ENCODE measurements around the gene PRR3.

PRR3 gene

GRCh38 chr6:30554962-30555815 lies 1.9 kb upstream of the PRR3 start:
- peak overlapping the region; percentile 98 for H3K4me3 Mint-ChIP-seq
- H3K36me3 Mint-ChIP-seq (ENCODE audit: low read depth) = peaks cover 68% of the 10 kb centered on the region
- peak overlapping the region; percentile 99 for H3K27ac Mint-ChIP-seq
- H3K9me3 Mint-ChIP-seq = no peaks in the 10 kb centered on the region
- peaks cover 52% of the 10 kb centered on the region for H3K4me1 Mint-ChIP-seq (ENCODE audit: low read depth)
- H3K27me3 Mint-ChIP-seq = no peaks in the 10 kb centered on the region

- Mint-ChIP-seq H3K36me3 (ENCODE audit: low read depth) (peaks cover 67% of the 10 kb centered on the region), H3K27me3 (no peaks in the 10 kb centered on the region), H3K4me1 (ENCODE audit: low read depth) (peaks cover 53% of the 10 kb centered on the region), H3K27ac (peak overlapping the region; percentile 99), H3K4me3 (peak overlapping the region; percentile 98), H3K9me3 (no peaks in the 10 kb centered on the region)
Measured at GRCh38 chr6:30555816-30556065, 1.4 kb upstream of the PRR3 start.

- H3K9me3 Mint-ChIP-seq = no peaks in the 10 kb centered on the region
- peaks cover 53% of the 10 kb centered on the region for H3K4me1 Mint-ChIP-seq (ENCODE audit: low read depth)
- H3K27ac Mint-ChIP-seq = peak within 1 kb of the TSS; percentile 99
- no peaks in the 10 kb centered on the region for H3K27me3 Mint-ChIP-seq
- H3K4me3 Mint-ChIP-seq = peak within 1 kb of the TSS; percentile 98
- H3K36me3 Mint-ChIP-seq (ENCODE audit: low read depth) = peaks cover 63% of the 10 kb centered on the region
Measured at GRCh38 chr6:30556066-30556905, 809 bp upstream of the PRR3 start, which contains the start of gene GNL1. Gene GNL1 (minus strand): TSS chr6:30556489. CDS start chr6:30556203, 286 bp downstream.

- H3K4me3 Mint-ChIP-seq = peak overlapping the region; percentile 98
- peak overlapping the region; percentile 99 for H3K27ac Mint-ChIP-seq
- peaks cover 53% of the 10 kb centered on the region for H3K4me1 Mint-ChIP-seq (ENCODE audit: low read depth)
- no peaks in the 10 kb centered on the region for H3K27me3 Mint-ChIP-seq
- H3K9me3 Mint-ChIP-seq = no peaks in the 10 kb centered on the region
- H3K36me3 Mint-ChIP-seq (ENCODE audit: low read depth) = peaks cover 60% of the 10 kb centered on the region
Measured at GRCh38 chr6:30557683-30557981, 537 bp downstream of the PRR3 start.

GRCh38 chr6:30560930-30561329 lies 3.8 kb downstream of the PRR3 start:
- Mint-ChIP-seq H3K4me1 (ENCODE audit: low read depth) (peaks cover 36% of the 10 kb centered on the region), H3K27me3 (no peaks in the 10 kb centered on the region), H3K36me3 (ENCODE audit: low read depth) (peaks cover 59% of the 10 kb centered on the region), H3K4me3 (no peak overlapping the region), H3K9me3 (no peaks in the 10 kb centered on the region), H3K27ac (no peak overlapping the region)

- Mint-ChIP-seq H3K4me3 (no peak overlapping the region), H3K27me3 (no peaks in the 10 kb centered on the region), H3K4me1 (ENCODE audit: low read depth) (peaks cover 31% of the 10 kb centered on the region), H3K27ac (no peak overlapping the region), H3K9me3 (no peaks in the 10 kb centered on the region), H3K36me3 (ENCODE audit: low read depth) (peaks cover 56% of the 10 kb centered on the region)
Measured at GRCh38 chr6:30562470-30563425, 5.7 kb downstream of the PRR3 start.

- Mint-ChIP-seq H3K9me3 (no peaks in the 10 kb centered on the region), H3K4me1 (ENCODE audit: low read depth) (peaks cover 25% of the 10 kb centered on the region), H3K27ac (no peak overlapping the region), H3K4me3 (no peak overlapping the region), H3K36me3 (ENCODE audit: low read depth) (peaks cover 45% of the 10 kb centered on the region), H3K27me3 (no peaks in the 10 kb centered on the region)
Measured at GRCh38 chr6:30564114-30564513, 7.0 kb downstream of the PRR3 start.

- no peaks in the 10 kb centered on the region for H3K9me3 Mint-ChIP-seq
- no peak overlapping the region for H3K4me3 Mint-ChIP-seq
- peaks cover 30% of the 10 kb centered on the region for H3K36me3 Mint-ChIP-seq (ENCODE audit: low read depth)
- no peaks in the 10 kb centered on the region for H3K27me3 Mint-ChIP-seq
- peaks cover 30% of the 10 kb centered on the region for H3K4me1 Mint-ChIP-seq (ENCODE audit: low read depth)
- H3K27ac Mint-ChIP-seq = peak overlapping the region; percentile 32
Measured at GRCh38 chr6:30565772-30566171, 8.7 kb downstream of the PRR3 start.

- H3K4me1 Mint-ChIP-seq (ENCODE audit: low read depth) = peaks cover 53% of the 10 kb centered on the region
- peaks cover 28% of the 10 kb centered on the region for H3K36me3 Mint-ChIP-seq (ENCODE audit: low read depth)
- H3K4me3 Mint-ChIP-seq = no peak overlapping the region
- no peaks in the 10 kb centered on the region for H3K27me3 Mint-ChIP-seq
- no peaks in the 10 kb centered on the region for H3K9me3 Mint-ChIP-seq
- H3K27ac Mint-ChIP-seq = no peak overlapping the region
Measured at GRCh38 chr6:30568245-30568644, 11.2 kb downstream of the PRR3 start.

GRCh38 chr6:30570263-30570662 lies 13.2 kb downstream of the PRR3 start:
- no peaks in the 10 kb centered on the region for H3K9me3 Mint-ChIP-seq
- peak overlapping the region; percentile 98 for H3K4me3 Mint-ChIP-seq
- H3K4me1 Mint-ChIP-seq (ENCODE audit: low read depth) = peaks cover 69% of the 10 kb centered on the region
- peak overlapping the region; percentile 96 for H3K27ac Mint-ChIP-seq
- H3K36me3 Mint-ChIP-seq (ENCODE audit: low read depth) = peaks cover 28% of the 10 kb centered on the region
- no peaks in the 10 kb centered on the region for H3K27me3 Mint-ChIP-seq

GRCh38 chr6:30570740-30571074 lies 13.6 kb downstream of the PRR3 start:
- peaks cover 28% of the 10 kb centered on the region for H3K36me3 Mint-ChIP-seq (ENCODE audit: low read depth)
- H3K27me3 Mint-ChIP-seq = no peaks in the 10 kb centered on the region
- peak overlapping the region; percentile 98 for H3K4me3 Mint-ChIP-seq
- peak overlapping the region; percentile 96 for H3K27ac Mint-ChIP-seq
- H3K9me3 Mint-ChIP-seq = no peaks in the 10 kb centered on the region
- H3K4me1 Mint-ChIP-seq (ENCODE audit: low read depth) = peaks cover 69% of the 10 kb centered on the region

- Mint-ChIP-seq H3K4me3 (peak within 1 kb of the TSS; percentile 98), H3K9me3 (no peaks in the 10 kb centered on the region), H3K4me1 (ENCODE audit: low read depth) (peaks cover 69% of the 10 kb centered on the region), H3K27ac (peak within 1 kb of the TSS; percentile 96), H3K27me3 (no peaks in the 10 kb centered on the region), H3K36me3 (ENCODE audit: low read depth) (peaks cover 28% of the 10 kb centered on the region)
Measured at GRCh38 chr6:30571075-30571761, 14.1 kb downstream of the PRR3 start, which contains the start of gene ABCF1. Gene ABCF1 (plus strand): TSS chr6:30571442. CDS start chr6:30571488, 46 bp downstream.

- H3K27me3 Mint-ChIP-seq = no peaks in the 10 kb centered on the region
- peaks cover 74% of the 10 kb centered on the region for H3K4me1 Mint-ChIP-seq (ENCODE audit: low read depth)
- H3K36me3 Mint-ChIP-seq (ENCODE audit: low read depth) = peaks cover 33% of the 10 kb centered on the region
Measured at GRCh38 chr6:30571762-30572082, 14.6 kb downstream of the PRR3 start.

GRCh38 chr6:30572148-30572547 lies 15.1 kb downstream of the PRR3 start:
- H3K4me1 Mint-ChIP-seq (ENCODE audit: low read depth) = peaks cover 77% of the 10 kb centered on the region
- H3K9me3 Mint-ChIP-seq = no peaks in the 10 kb centered on the region
- peak overlapping the region; percentile 96 for H3K27ac Mint-ChIP-seq
- peaks cover 37% of the 10 kb centered on the region for H3K36me3 Mint-ChIP-seq (ENCODE audit: low read depth)
- H3K27me3 Mint-ChIP-seq = no peaks in the 10 kb centered on the region
- peak overlapping the region; percentile 98 for H3K4me3 Mint-ChIP-seq

More at GRCh38 chr6:30571762-30572082, 14.6 kb downstream of the PRR3 start:
- Mint-ChIP-seq H3K27ac (peak overlapping the region; percentile 96), H3K9me3 (no peaks in the 10 kb centered on the region), H3K4me3 (peak overlapping the region; percentile 98)

Measured in stimulated activated naive CD8-positive, alpha-beta T cell treated with anti-CD3 and anti-CD28 coated beads, Interleukin-15, Interleukin-2, amounts not matched to agents 100 ng/mL and 50 ng/mL, for 24 hours (primary cell).